OCI-M2 (cell line): ENCODE results near the gene UGT1A6.
"Not testable (repeated sequence)": the region's sequence is repeated elsewhere in the genome, so short reads cannot be mapped to it uniquely, and the experiment has no call there.

Source experiments
- DNase-seq: peaks from one replicate; lab custom pipeline; 2025; ENCODE audit not compliant: unreplicated experiment; lab: John Stamatoyannopoulos, UW

The UGT1A6 gene

DNA sequence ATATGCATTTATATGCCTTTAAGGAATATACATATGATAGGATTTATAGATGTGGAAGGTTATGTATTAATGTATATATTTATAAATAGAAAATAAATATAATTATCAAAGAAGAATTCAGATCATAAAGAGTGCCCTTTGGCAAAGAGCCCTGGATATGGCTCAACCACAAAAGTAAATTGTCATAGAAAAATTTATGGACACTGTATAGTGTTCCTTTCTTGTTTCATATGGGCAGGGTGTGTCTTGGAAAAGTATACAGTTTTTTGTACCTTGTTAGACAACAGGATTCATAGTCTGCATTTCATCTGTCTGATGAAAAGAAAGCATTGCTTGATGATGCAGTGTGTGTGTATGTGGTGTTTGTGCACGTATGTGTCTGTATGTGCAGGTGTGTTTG, 8.1 kb upstream of the UGT1A6 start:
- no peak for DNase-seq

DNA sequence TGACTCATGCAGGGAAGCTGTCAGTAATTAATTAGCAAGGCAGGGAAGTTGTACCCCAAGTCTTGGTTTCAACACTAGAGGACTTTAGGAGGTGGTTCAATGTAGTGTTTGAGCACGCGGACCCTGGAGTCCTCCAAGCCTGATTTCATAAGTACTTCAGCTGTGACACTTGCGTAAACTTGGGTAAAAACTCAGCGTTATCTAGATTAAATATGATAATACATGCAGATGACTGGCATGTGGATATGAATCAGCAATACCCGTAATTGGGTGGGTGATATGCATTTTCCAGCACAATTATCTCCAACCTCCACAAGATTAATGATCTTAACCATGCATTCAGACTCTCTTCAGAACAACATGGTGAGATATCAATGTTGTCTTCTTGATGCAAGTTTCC, 5.8 kb upstream of the UGT1A6 start:
- DNase-seq: no peak

DNA sequence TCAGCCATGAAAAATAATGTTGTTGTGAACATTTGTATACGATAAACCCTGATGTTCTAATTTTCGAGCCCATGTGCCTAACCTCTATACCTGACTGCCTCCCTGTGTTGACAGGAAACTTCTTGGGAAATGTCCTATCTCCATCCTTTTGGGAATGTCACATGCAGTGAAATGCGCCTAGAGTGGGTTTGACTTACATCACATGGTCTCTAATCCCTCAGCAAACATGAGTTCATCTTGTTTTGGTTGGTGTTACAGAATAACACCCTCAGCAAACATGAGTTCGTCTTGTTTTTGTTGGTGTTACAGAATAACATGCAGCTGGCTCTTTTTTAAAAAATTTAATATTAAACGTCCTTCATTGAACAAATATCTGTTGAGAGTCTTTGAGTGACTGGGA, 4.3 kb upstream of the UGT1A6 start:
- no peak for DNase-seq

DNA sequence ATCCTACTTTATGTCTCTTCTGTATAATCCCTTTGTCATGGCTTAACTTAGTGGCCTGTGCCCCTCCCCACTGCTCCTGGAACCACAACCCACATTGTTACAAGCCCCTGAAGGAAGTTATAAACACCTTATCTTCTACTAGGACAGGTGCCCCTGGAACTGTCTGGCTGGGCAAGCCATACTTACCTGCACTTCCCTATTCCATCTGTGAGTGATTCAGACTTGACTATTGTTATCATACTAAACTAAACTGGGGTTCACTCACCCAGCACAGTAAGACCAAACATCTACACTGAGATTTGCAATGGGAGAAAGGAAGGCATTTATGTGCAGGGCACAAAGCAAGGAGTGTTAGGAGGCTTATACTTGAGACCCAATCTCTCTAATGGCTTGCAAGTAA, 3.7 kb upstream of the UGT1A6 start:
- DNase-seq: no peak

DNA sequence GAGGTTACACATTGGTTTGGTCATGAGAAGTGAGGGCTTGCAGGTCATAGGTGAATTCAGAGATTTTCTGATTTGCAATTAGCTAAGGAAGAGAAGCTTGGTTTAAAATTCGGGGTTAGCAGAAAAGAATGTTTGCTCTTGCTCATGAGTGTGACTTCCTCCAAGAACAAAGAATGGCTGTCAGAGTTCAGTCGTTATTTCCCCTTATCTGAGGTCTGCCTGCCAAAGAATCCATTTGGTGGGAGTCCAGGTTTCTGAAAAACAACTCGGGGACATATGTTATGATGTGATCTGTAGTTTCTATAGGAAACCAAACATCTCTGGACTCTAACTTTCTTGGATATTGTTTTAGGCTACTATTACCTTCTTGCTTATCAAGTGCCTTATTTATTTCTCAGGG, 3.2 kb upstream of the UGT1A6 start:
- no peak for DNase-seq

DNA sequence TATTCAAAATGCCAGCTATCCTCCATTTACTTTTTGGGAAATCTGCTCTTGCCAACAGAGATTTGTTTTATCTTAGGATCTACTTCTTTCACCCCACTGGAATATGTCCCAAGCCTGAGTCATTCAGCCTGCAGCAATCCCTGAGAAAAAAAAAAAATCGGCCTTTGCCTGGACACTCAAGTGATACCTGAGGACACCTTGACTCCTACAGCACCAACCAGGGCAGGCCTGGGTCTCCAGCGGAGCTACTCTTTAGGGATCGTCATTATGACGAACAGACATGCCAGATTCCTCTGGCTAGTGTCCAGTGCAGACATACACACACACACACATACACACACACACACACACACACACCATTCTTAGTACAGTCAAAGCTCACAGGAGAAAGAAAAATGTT, 2.2 kb upstream of the UGT1A6 start:
- no peak for DNase-seq

DNA sequence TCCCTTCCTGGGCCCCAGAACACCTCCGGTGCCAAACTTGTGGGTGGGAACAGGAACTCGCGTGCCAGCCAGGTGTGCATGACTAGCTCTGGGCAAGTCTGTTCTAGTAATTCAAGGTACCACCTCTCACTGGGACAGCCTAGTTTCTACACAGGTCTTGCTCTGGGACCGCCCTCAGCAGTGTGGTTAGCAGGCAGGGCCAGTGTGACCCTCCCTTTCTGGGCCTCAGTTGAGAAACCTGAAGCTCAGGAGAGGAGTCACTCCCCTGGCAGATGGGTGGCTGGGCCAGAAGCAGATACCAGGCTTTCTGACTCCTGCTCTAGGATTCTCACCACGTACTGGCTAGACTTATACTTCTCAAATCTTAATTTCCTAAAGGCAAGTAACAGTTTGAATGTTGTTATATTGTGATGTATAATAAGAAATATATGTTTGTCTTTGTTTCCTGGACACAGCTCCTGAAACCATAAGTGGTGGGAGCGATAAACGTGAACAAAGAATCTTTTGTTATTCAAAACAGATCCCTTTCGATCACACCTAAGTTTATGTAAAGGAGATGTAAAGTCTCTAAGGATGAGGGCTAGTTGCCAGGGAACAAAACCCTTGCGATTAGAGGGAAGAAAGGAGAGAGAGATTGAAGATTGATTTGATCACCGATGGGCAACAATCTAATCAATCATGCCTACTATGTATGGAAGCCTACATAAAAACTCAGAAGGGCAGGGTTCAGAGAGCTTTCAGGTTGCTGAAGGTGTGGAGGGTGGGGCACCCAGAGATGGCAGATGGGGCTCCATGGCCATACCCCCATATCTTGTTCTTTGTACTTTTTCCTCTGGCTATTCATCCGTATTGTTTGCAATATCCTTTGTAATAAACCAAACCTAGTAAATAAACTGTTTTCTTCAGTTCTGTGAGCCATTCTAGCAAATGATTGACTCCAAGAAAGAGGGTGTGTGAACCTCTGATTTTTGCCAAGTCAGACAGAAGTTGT, 952 bp upstream of the UGT1A6 start:
- DNase-seq: no peak

DNA sequence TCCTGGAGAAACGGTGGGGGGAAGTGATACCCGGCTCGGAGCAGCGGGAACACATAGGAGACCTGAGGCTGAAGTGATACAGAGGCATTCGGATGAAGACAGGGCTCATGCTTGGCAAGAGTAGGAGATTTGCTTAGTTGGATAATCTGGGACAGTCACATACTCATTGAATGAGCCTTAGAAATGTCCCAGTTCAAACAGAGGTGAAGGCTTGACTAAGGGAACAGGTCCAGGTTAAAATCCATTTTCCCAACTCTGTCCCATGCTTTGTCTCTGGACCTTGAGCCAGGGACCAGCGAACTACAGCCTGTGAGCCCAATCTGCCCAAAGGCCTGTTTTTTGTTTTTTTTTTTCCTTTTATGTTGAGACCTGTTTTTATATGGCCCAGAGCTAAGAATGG, 1.3 kb downstream of the UGT1A6 start:
- DNase-seq: no peak

DNA sequence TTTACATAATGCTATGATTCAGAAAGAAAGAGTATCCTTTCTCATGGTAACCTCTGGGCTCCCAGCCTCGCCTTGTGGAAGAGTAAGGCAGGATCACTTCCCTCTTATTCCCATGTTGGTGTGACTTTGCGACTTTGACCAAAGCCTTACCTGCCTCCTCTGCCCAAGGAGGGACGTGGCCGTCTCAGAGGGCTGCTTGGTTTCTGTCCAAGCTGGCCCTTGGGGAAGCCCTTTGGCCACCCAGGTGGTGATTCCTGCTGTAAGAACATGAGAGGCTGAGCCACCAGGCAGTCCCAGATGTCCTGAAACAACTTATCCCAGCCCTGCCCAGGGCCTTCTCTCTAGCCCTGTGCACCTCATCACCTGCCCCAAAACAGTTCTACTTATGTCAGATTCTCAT, 6.0 kb downstream of the UGT1A6 start:
- no peak for DNase-seq

DNA sequence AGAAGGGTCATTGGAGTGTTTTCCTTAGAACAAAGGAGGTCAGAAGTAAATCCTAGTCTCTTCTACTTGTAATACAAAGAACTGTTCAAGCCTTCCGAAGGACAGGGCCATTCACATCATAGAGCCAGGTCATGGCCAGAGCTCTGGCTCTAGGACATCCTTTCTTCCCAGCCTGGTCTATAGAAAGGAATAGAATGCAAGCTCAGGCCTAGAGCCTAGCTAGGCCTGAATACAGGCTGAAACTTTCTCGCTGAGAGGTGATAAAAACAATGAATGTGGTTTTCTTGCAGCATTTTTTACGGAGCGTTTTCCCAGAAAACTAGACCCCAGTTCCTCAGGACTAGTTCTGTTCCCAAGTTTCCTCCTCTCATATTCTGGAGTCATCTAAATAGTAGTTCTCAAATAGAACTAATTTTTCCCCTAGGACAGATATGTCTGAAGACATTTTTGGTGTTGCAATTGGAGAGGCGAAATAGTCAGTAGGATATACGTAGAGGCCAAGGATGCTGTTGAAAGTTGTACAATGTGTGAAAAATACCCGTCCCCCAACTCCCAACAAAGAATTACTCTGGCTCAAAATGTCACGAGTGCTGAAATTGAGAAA, 6.8 kb downstream of the UGT1A6 start:
- DNase-seq: no peak

DNA sequence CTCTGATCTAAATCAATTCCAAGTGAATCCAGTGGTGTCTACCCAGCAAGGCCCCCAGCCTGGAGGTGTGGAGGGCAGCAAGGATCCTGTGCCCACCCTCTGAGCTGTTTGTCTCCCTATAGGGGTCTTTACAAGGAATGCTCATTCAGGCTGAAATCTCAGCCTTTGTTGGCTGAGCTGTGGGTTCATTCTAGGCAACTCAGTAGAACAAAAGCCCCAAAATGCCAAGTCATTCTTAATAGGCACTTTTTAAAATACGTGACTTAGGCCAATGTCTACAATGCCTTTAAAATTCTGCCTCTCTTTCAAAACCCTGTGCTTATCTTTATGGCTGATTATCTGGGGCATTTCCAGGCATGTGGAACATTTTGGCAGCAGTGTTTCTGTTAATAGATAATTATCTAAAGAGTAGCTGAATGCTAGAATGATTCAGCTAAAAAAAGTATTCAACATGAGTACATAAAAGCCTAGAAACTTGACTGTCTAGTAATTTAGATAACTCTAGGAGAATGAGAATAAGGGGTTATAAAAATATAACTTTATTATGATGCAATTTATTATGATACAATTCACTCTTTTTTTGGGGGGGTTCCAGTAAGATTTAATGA, 7.4 kb downstream of the UGT1A6 start:
- DNase-seq: no peak

DNA sequence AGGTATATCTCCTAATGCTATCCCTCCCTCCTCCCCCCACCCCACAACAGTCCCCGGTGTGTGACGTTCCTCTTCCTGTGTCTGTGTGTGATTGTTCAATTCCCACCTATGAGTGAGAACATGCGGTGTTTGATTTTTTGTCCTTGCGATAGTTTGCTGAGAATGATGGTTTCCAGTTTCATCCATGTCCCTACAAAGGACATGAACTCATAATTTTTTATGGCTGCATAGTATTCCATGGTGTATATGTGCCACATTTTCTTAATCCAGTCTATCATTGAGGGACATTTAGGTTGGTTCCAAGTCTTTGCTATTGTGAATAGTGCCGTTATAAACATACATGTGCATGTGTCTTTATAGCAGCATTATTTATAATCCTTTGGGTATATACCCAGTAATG, 8.2 kb downstream of the UGT1A6 start:
- not testable (repeated sequence) for DNase-seq

DNA sequence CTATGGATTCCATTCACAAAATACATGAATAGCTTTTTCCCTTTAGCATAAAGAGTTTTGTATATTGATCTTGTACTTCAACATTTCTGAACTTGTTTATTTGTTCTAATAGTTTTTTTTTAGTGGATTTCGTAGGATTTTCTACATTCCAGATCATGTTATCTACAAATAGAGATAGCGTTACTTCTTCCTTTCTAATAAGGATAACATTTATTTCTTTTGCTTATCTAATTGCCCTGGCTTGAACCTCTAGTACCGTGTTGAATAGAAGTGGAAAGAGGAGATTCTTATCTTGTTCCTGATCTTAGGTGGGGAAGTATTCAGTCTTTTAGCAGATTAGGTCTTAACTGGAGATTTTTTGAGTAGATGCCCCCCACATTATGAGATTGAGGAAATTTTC, 9.5 kb downstream of the UGT1A6 start:
- no peak for DNase-seq

DNA sequence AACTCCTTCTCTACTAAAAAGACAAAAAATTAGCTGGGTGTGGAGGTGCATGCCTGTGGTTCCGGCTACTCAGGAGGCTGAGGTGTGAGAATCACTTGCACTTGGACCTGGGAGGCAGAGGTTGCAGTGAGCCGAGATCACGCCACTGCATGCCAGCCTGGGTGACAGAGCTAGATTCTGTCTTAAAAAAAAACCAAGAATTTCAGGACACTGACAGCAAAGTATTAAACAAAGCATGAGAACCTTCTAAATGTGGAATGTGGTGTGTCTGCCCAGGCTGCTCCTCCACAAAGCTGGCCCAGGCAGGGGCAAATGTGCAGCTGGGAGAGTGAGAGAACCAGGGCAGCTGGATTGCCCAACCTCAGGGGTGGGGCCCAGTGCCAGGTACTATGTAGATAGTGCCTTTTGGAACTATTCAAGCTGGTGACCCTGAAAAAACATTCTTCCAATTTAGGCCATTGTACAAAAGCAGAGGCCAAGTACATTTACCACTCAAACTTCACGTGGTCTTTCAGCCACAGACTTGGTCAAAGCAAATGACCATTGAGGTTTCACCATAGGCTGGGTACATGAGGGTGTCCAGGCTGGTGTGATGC, 13.3 kb downstream of the UGT1A6 start:
- no peak for DNase-seq

DNA sequence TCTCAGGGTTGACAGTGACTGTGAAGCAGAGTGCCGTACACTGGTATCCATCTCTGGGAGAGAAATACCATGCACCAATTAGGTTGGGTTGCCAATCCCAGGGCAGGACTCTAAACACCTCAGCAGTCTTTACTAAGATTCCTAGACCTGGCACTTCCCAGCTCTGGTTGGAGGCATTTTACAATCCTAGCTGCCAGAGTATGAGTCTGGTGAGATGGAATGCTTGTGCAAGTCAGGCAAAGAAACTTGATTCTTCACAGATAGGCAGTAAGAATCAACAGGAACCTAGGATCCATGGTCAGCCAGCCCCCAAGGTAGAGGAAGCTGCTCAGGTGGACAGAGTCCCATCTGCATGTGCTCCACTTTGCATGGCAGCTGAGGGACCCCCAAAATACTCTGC, 14.0 kb downstream of the UGT1A6 start:
- no peak for DNase-seq

DNA sequence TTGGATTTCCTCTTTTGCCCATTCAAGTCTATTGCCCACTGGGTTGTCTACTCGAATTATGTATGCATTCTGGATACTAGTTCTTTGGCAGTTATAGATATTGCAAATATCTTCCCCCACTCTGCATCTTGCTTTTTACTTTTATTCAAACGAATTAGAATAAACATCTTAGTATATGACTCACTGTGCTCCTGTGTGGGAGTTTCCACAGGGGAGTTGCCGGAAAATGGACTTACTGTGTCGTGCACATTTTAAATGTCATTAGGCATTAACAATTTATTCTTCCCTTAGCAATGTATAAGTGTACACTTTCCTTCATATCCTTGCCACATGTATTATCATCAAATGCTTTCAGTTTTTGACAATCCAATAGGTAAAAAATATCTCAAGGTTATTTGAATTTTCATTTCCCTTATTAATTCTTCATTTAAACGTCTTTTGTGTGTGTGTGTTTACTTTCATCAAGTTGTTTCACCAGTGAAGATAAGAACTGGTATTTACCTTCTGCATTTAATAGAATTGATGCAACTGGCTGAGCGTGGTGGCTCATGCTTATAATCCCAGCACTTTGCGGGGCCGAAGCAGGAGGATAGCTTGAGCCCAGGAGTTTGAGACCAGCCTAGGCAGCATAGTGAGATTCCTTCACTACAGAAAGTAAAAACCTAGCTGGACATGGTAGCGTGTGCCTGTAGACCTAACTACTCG, 15.4 kb downstream of the UGT1A6 start:
- no peak for DNase-seq

DNA sequence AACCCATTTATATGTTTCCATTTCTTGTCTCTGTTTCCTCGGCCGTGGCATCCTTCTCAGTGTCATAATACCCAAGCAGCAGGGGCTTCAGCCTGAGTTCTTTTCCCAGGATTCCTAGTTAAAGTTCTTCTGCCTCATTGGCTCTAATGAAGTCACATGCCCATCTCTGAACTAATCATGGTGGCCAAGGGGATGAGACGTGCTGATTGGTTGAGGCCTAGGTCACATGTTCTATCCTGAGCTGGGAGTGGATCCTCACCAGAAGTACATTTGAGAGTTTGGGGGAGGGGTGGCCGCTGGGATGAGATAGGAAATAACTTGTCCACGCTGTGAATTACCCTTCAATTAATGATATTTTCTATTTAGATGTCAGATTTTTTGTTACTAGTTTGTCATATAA, 16.3 kb downstream of the UGT1A6 start:
- no peak for DNase-seq

DNA sequence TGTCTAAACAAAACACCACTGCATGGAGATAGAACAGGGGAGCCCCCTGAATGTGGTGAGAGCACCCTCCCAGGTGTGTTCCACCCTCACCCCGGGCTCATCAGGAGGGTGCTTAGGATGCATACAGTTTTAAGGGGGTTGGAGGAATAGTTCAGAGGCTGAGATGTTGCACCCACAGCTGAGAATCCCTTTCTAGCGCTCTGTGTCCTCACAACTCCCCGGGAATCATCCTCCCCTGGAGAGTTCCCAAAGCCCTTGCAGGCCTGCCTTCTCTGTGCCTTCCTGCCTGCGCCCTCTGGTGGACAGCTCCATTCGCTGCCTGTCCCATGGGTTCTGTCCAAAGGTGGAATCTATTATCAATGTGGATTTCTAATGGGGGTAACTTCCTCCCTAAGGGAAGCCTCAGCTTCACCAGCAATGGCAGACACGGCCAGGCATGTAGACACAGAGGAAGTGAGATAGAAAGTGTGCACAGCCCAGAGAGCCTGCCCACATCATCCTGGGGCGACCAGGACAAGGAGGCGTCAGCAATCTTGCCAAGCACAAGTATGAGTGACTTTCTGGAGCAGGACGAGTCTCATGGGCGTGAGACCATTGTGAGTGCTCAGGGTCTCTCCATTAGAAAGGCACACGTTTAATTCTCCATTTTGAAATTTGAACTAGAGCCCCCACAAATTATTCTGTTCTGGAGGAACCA, 18.8 kb downstream of the UGT1A6 start:
- no peak for DNase-seq

DNA sequence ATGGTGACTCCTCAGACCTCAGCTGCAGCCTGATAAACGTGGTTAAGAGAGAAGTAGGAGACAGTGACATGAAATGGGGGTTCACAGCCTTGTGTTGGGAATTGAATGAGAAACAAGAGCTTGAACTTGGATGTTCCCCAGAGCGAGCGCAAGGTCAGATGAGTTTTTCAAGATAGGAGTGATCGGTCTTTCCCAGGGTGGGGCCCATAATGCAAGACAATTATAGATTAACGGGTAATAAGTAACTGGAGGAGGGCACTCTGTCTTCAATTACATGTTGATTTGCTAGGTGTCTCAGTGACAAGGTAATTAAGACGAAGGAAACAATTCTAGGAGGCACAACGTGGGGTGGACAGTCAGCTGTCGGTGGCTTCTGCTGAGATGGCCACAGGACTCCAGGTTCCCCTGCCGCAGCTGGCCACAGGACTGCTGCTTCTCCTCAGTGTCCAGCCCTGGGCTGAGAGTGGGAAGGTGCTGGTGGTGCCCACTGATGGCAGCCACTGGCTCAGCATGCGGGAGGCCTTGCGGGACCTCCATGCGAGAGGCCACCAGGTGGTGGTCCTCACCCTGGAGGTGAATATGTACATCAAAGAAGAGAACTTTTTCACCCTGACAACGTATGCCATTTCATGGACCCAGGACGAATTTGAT, 20.0 kb downstream of the UGT1A6 start, which contains the start of gene UGT1A5:
Gene UGT1A5 (plus strand): TSS at position 297 of the 651 bp plus-strand sequence. CDS start 85 bp downstream, at position 382.
- no peak for DNase-seq

DNA sequence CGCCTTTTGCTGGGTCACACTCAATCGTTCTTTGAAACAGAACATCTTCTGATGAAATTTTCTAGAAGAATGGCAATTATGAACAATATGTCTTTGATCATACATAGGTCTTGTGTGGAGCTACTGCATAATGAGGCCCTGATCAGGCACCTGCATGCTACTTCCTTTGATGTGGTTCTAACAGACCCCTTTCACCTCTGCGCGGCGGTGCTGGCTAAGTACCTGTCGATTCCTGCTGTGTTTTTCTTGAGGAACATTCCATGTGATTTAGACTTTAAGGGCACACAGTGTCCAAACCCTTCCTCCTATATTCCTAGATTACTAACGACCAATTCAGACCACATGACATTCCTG, 20.5 kb downstream of the UGT1A6 start:
- no peak for DNase-seq
